Gastroesophageal sphincter (tissue), 3 donors: ENCODE measurements around the gene NTN3.

Source experiments
- POLR2AphosphoS5 ChIP-seq: sonication (generic); formaldehyde crosslinking; IDR thresholded peaks from one replicate; pipeline ENCODE4 v1.6.1; 2017; ENCODE audit warnings: antibody characterized with exemption
- TF ChIP-seq, protein P1 (sequence below), 4 experiments: fragments of 200-600 bp in 2 of 4; fragments of 450-650 bp in 2 of 4; sonication (generic) in 1 of 4; IDR thresholded peaks; one replicate each; pipeline ENCODE4 v1.5.1; 2017 to 2019; ENCODE audit warnings: antibody characterized with exemption in 4 of 4, mild to moderate bottlenecking in 2 of 4, moderate library complexity in 2 of 4

GRCh38 chr16:2429034-2429770 is 41.9 kb upstream of the NTN3 start, which contains the start of gene CCNF:
- TF ChIP-seq, protein P1, sequence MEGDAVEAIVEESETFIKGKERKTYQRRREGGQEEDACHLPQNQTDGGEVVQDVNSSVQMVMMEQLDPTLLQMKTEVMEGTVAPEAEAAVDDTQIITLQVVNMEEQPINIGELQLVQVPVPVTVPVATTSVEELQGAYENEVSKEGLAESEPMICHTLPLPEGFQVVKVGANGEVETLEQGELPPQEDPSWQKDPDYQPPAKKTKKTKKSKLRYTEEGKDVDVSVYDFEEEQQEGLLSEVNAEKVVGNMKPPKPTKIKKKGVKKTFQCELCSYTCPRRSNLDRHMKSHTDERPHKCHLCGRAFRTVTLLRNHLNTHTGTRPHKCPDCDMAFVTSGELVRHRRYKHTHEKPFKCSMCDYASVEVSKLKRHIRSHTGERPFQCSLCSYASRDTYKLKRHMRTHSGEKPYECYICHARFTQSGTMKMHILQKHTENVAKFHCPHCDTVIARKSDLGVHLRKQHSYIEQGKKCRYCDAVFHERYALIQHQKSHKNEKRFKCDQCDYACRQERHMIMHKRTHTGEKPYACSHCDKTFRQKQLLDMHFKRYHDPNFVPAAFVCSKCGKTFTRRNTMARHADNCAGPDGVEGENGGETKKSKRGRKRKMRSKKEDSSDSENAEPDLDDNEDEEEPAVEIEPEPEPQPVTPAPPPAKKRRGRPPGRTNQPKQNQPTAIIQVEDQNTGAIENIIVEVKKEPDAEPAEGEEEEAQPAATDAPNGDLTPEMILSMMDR (IDR thresholded peaks at IDR 0.05): peak in 3 of 4 experiments; percentile 26 to 43 (median 38)
- TF ChIP-seq POLR2AphosphoS5: peak; percentile 43
